Umbilical cord (tissue), 2 donors: ENCODE data around the gene POLD2. TPM values are rescaled to one million over a fixed set of nuclear protein-coding genes. Genes with fewer than 3 reads are reported as not detected.
A peak's percentile ranks its signal among the peaks of the same experiment; 100 is the strongest.

Experiments used
- DNase-seq: peaks from one replicate; pipeline ENCODE4 v3.0.0-alpha.2; 2015; ENCODE audit warnings: low spot score
- total RNA-seq: library from RNA; depleted of rRNA; stranded (reverse); fragments of >200 nt; gene quantifications from one replicate; pipeline ENCODE4 v1.2.3, GENCODE V29; 2014; ENCODE audit warnings: low replicate concordance; ENCODE audit not compliant: insufficient read depth

The POLD2 gene
- total RNA-seq, 1 donor from 2014 or later, result 32.7 TPM

- no peak for DNase-seq
These were observed 8.6 kb downstream of the POLD2 start for GRCh38 chr7:44114586-44115310.

- no peak for DNase-seq
These were observed 9.5 kb downstream of the POLD2 start for GRCh38 chr7:44113764-44114354.

- DNase-seq, result no peak
These were observed 10.2 kb downstream of the POLD2 start for GRCh38 chr7:44112997-44113763.

GRCh38 chr7:44112231-44112996, 10.9 kb downstream of the POLD2 start:
- DNase-seq, result no peak

- DNase-seq, result no peak
These were observed 11.6 kb downstream of the POLD2 start for GRCh38 chr7:44111761-44112160.

- DNase-seq, result no peak
These were observed 12.4 kb downstream of the POLD2 start for GRCh38 chr7:44110719-44111635.

- DNase-seq, result no peak
These were observed 13.4 kb downstream of the POLD2 start for GRCh38 chr7:44109991-44110390.

GRCh38 chr7:44108768-44109750, 14.3 kb downstream of the POLD2 start:
- DNase-seq, result no peak

GRCh38 chr7:44107961-44108767, 15.2 kb downstream of the POLD2 start:
- no peak for DNase-seq

GRCh38 chr7:44107116-44107960, 16.0 kb downstream of the POLD2 start:
- no peak for DNase-seq

- DNase-seq, result no peak
These were observed 16.9 kb downstream of the POLD2 start for GRCh38 chr7:44106311-44107065.

GRCh38 chr7:44105832-44106231, 17.5 kb downstream of the POLD2 start:
- DNase-seq, result no peak

- DNase-seq, result peak; percentile 65
These were observed 18.2 kb downstream of the POLD2 start for GRCh38 chr7:44104860-44105771.

- peak; percentile 65 for DNase-seq
These were observed 19.2 kb downstream of the POLD2 start, which contains the start of gene AEBP1 for GRCh38 chr7:44103923-44104859. AEBP1 (plus strand) TSS chr7:44104345; CDS start chr7:44104666, 321 bp downstream.

- no peak for DNase-seq
These were observed 19.8 kb downstream of the POLD2 start for GRCh38 chr7:44103566-44103922.
